Fibroblast of the aortic adventitia (primary cell): ENCODE results near the gene SBNO2. TPM values are rescaled to one million over a fixed set of nuclear protein-coding genes. Genes with fewer than 3 reads are reported as not detected.

ENCODE experiments used
- DNase-seq: peaks from one replicate; pipeline ENCODE4 v3.0.0-alpha.2; 2010; ENCODE audit warnings: low read depth
- H3K4me3 ChIP-seq: 2 replicates; pipeline ENCODE4 v1.5.1; 2011; ENCODE audit warnings: low read depth, mild to moderate bottlenecking, control low read depth, low read length, moderate library complexity
- CTCF ChIP-seq: IDR thresholded peaks from 2 replicates; pipeline ENCODE4 v1.5.1; 2011; ENCODE audit warnings: mild to moderate bottlenecking, low read length, control low read depth, inconsistent platforms; ENCODE audit not compliant: insufficient read depth
- total RNA-seq: library from RNA; depleted of rRNA; stranded (reverse); fragments of >200 nt; gene quantifications from 2 replicates; pipeline ENCODE4 v1.2.3, GENCODE V29; 2012; ENCODE audit warnings: low replicate concordance

SBNO2 gene
- total RNA-seq, 1 donor, result 41.2 TPM

- TF ChIP-seq CTCF, result no peak
- H3K4me3 ChIP-seq, result no peak overlapping the region
- no peak for DNase-seq
These were observed 14.0 kb downstream of the SBNO2 start for GRCh38 chr19:1159864-1160595.

DNA sequence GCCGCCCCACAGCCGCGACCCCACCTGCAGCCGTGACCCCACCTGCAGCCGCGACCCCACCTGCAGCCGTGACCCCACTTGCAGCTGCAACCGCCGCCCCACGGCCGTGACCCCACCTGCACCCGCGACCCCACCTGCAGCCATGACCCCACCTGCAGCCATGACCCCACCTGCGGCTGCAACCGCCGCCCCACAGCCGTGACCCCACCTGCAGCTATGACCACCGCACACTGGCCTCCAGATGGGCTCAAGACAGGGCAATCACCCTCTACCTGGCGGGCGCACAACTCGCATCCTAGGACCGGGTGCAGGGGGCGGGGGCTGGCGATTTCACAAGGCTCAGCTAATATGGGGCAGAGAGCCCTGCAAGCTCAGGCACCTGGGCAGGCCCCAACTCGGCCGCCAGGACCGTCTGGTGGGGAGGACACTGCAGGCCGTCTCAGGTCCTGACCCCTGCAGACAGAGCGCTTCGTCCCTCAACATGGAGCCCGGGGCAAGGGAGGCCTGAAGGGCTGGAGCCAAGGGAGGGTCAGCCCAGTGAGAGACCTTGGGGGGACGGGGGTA lies 15.1 kb downstream of the SBNO2 start:
- H3K4me3 ChIP-seq, result no peak overlapping the region
- DNase-seq, result no peak
- TF ChIP-seq CTCF, result no peak

DNA sequence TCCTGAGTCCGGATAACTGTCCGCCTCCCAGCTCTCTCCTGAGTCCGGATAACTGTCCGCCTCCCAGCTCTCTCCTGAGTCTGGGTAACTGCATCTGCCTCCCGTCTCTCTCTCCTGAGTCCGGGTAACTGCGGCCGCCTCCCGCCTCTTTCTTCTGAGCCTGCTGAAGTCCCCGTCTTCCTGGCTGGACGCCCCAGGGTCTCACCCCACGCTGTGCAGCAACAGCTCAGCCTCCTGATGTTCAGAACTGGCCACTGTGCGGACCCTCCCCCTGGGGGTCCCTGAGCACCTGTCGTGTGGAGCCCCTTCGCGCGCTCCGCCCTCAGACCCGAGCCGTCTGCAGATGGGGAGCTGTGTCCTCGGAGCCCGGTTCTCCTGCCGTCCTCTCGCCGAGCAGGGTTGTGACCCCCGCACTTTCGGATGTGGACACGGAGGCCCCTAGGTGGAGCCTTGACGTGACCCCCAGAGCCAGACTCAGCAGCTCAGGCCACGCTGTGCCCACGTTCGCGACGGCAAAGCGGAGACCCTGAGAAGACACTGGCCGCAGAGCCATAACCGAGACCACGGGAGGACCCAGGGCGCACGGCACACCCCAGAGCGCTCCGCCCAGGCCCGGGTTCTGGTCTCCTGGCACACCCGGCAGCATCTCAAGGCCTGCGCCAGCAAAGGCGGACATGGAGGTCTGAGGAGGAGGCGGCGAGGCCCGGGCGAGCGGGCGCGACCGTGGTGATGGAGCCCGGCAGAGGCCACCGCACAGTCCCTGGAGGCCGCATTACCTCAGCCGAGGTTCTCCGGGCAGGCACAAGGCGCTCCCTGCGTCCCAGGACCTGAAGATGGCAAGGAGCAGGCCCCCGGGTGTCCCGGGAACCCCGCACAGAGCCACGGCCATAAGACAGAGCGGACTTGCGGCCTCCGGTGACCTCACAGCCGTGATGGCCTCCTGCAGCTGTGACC lies 15.9 kb downstream of the SBNO2 start:
- H3K4me3 ChIP-seq, result no peak overlapping the region
- DNase-seq, result no peak
- TF ChIP-seq CTCF, result no peak

DNA sequence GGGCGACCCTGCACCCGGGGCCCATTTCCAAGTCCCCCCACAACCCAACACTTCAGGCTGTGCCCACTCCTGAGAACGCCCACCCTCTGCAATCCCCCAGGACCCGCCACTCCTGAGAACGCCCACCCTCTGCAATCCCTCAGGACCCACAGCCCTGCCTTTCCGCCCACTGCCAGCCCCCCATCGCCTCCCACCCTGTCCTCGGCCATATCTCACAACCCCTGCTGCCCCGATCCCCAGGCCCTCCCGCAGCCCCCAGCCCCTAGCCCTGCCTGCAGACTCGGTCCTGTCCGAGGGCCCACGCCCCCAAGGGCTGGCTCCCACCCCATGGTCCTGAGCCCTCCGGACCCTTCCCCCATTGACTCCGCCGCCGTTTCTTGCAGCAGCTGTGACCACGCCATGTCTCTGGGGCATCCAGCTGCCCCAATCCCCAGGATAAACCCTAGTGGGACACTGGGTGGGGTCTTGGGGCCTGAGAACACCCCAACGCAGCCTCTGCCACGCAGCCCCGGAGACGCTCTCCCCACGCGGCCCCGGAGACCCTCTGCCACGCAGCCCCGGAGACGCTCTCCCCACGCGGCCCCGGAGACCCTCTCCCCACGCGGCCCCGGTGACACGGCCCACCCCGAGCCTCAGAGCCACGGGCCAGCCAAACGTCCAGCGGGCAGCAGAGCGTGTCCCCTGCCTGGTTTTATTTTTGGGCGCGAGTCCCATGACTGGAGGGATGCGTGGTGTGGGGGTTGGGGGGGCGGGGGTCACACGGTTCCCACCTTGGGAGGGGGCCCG lies 17.0 kb downstream of the SBNO2 start:
- H3K4me3 ChIP-seq, result no peak overlapping the region
- TF ChIP-seq CTCF, result no peak
- DNase-seq, result no peak

- peak; percentile 39 for DNase-seq
These were observed 17.7 kb downstream of the SBNO2 start for GRCh38 chr19:1156305-1156801.

More at GRCh38 chr19:1156305-1156801, 17.7 kb downstream of the SBNO2 start:
- no peak overlapping the region for H3K4me3 ChIP-seq
- no peak for TF ChIP-seq CTCF
